NCI-H146 (cell line): ENCODE data around the gene SPRED2.

Source experiments
- DNase-seq: peaks from one replicate; lab custom pipeline; 2025; lab: John Stamatoyannopoulos, UW

Gene SPRED2

DNA sequence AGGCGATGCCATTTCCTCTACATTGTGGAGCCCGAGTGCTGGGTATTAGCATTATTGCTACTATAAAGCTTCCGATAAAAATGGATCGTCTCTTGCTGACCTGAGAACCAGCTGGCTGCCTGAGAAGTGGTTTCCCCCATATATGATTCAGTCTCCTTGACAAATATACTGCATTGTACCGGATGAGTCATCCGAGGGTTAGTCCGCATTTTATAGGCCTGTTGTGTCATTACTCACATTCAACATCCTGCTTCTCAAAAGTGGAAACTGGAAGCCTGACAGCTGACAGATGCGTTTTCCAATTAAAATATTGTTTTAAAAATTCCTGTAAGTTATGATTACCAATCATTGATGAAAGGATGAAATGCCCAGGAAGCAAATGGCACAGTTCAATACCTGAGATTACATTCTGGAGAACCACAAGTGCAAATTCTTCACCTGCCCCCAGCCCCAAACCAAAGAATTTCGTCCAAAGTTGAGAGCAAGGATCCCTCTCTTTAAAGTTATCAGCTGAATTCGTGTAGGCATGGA, 65.7 kb downstream of the SPRED2 start:
- DNase-seq: peak; percentile 36

DNA sequence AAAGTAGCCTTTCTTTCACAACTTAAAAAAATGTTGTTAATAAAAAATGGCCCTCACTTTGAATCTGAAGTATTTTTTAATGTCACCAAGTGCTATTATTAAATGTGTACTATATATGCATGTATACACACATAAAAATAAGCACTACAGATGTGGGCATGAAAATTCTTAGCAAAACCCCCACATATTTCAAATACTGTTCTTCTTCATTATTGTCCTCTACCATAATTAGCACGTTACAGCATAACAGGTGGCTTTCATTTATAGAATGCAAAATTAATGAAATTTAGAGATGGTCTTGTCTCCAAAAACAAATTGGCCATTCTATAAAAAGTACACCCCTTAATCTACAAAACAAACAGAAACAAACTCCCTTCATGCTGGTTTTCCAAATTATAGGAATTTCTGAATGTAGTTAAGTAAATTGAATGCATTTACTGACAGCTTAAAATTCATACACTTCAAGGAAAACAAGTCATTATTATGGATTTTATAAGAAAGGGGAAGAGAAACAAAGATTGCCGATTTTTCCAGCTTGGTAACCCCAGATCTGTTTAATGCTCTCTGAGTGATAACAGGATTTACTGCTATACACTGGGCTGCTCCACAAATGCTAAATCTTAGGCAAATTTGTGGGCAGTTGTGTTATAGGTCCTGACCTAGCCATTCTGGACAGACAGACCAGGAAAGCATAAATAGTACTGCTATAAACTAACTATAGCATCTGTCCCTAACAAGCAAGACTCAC, 67.2 kb downstream of the SPRED2 start:
- no peak for DNase-seq

DNA sequence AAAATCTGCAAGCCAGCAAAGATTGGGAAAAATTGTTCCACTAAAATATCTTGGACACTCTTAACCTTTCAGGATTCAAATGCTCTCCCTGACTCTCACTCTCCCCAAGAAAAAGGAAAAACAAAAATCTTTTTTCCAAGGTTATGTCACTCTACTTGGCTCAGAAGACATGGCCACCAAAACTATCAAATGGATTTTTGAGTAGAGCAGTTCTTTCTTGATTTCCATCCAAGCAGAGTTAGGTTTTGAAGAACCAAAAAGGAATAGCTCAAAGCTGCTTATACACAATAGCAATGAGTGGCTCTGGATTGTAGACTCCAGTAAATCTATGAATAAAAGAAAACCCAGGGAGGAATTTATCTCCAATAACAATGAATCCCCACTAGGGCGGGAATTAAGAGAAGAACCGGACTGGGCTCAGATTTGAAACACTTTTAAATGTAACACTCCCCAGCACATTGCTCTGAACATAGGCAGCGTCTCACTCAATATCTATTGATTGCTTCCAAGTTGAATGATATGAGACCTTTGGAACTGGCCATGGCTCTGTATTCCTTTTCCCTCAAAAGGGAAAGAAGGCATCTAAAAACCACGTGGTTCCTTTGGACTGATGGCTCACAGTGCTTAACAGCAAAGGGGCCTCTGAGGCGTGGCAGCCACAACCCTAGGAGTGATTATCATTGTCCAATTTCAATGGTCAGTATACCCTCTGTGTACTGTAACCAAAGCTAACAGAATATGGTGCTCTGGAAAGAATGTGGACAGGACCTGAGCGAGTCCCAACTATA, 68.3 kb downstream of the SPRED2 start:
- no peak for DNase-seq

DNA sequence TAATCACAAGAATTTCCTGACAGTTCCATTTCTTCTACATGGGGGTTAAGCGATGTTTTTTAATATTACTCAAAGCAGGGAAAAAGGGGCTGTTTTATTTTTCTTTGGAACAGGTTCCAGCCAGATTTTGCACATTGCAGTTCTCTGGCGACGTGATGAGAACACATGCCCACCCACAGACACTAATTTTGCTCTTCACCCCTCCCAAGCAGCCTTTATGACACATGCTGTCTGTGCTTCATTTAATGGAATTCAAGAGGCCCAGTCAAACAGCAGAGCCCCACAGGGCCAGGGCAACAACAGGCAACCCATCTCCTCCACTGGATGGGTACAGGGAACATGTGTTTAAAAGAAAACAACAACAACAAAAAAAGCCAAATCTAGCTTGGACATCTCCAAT, 70.8 kb downstream of the SPRED2 start:
- DNase-seq: no peak

DNA sequence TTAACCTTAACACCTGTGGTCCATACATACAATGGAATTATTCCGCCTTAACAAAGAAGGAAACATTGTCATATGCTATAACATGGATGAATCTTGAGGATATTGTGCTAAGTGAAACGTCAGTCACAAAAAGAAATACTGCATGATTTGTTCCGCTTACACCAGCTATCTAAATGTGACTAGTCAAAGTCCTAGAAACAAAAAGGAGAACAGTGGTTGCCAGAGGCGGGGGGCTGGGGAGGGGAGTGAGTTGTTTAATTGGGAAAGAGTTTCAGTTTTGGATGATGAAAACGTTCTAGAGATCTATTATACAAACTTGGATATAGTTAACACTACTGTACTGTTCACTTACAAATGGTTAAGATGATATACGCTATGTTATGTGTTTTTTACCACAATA, 72.0 kb downstream of the SPRED2 start:
- no peak for DNase-seq

DNA sequence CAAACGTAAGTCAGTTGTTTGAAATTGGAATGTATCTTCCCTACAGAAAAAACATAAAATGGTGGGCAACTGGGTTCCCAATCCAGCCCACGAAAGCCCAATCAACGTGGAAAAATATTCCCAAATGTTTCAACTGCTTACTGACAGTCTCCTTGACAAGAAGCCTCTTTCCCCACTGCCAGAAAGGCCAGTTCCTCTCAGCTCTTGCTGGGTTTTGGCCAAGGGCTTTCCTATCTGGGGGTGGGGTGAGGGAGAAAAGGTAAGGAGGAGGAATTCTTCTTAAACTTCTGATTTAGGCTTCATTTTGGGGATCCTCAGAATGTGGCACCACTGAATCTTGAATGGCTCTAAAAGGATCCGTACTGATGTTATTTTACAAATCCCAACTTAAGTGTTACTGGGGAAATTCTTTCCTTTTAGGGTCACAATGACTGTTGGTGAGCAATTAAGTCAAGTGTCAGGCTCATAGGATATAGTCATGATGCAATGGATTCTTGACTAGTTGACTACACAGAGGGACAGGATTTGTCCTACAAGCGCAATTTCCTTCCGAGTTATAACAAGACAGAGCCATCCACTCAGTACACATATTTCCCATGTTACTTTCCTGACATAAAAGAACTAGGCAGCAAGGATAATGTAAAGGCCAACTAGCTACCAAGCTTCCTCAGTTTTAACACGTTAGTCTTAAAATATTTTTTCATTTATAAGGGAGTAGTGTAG, 73.6 kb downstream of the SPRED2 start:
- DNase-seq: no peak

DNA sequence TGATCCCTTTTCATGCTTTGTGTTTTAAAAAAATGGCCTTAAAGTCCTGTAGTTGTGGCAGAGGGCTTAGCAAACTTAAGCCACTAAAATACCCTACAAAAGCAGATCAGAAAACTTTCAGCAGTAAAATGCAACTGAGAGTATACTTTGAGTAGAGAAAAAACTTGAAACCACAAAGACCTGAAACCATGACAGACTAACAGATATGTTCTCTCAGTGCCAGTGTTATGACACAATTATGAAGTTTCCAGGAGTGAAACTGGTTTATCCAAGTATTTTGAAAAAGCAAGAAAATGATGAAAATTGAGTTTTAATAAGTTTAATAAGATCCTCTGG, 74.5 kb downstream of the SPRED2 start:
- DNase-seq: no peak

DNA sequence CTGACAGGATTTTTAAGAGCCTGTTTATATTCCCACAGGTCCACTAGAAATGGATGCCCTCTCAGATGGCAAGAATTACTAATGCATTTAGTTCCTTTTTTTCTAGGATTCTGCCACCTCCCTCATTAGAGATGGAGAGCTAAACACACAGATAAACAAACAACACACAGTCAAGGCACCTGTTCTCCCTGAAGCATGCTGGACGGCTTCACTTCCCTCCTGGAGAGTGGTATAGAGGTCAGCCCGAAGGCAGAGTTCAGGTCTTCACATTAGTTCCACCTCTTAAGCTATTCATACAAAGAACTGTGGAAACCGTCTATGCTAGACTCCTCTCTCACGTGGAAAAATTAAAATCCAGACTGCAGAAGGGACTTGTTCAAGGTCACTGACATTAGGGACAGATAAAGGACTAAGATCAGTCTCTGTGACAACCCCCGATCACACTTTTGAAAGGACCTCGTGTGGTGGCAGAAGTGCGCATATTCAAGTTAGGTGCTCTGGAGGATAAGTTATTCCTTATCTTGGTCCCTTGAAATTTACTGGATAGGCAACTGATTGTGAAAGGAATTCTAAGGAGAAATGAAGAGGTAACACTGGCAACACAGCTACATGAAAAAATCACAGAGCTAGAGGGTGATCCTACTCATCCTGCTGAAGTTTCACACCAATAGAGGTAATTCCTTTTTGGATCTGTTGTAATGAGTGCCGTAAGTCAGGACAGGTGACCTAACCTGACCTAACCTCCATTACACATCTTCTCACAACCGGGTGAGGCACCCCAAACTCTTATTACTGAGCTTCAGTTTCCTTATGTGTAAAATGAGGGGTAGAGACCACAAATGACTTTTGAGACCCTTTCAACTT, 75.1 kb downstream of the SPRED2 start:
- no peak for DNase-seq

DNA sequence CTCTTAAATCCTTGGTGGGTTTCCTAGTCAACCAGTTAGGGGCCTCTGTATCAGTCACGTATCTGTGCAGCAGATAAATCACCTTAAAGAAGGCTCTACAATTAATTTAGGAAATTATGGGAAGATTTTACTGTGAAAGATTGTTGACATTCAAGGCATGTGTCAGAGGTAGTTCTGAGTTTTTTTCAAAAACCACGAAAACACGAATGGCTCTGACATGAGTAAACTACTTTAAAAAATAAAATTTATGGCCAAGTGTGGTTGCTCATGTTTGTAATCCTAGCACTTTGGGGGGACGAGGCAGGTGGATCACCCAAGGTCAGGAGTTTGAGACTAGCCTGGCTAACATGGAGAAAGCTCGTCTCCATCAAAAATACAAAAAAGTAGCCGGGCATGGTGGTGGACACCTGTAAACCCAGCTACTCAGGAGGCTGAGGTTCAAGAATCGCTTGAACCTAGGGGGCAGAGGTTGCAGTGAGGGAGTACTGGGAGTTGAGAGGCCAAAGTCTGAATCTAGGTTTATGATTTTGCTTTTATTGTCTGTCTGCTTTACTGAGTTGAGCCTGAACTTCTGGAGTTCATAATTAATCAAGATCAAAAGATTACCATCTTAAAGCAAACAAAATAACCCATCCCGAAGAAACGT, 77.1 kb downstream of the SPRED2 start:
- DNase-seq: no peak

DNA sequence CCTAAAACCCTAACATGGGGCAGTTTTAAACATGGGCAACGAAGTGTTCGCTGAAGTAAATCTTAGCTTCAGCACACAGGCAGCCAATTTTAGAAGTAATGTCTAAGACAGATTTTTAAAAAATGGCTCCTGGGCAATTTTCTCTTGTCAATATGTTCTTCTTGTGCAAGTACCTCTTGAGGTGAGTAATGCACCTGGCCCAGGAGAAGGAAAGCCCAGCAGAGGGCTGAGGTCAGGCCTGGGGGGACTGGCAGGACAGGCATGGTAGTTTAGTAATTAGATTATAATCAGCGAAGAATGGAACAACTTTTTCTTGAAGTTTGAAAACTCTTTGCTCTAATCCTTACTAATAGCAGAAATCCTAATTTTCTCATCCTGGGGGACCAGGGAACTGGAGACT, 77.6 kb downstream of the SPRED2 start:
- DNase-seq: no peak

DNA sequence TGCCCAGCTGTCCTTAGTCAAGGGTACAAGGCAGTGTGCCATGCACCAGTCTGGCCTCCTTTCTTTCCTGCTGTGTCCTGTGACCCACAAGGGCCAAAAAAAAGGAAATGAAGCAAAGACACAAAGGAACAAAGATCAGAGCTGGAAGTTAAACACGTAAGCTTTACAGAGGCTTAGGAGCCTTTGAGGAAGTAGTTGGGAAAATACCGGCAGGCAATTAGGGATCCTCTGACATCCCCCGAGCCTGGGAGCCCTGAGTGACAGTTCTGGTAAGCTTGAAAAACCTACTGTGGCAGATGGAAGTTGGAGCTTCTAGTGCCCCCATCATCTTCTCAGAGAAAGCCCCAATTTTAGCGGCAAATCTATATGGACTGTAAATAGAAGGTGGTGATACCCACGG, 78.5 kb downstream of the SPRED2 start:
- no peak for DNase-seq

DNA sequence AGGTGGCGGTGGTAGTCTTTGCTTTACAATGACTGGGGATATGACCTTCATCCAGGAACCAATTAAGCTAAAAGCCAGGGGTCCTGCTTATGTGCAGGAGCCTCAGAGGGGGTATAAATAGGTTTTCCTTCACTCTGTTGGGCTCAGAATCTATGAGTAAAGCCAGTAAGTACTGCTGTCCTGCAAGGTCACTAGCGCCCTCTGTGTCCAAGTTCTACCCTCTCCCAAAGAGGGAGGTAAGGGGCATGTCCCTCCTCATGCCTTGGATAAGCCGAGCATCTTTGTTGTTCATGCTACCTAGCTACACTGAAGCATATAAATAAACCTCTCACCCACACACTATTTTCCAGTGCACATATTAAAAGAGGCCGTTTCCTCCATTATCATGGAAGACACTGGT, 79.4 kb downstream of the SPRED2 start:
- DNase-seq: no peak

DNA sequence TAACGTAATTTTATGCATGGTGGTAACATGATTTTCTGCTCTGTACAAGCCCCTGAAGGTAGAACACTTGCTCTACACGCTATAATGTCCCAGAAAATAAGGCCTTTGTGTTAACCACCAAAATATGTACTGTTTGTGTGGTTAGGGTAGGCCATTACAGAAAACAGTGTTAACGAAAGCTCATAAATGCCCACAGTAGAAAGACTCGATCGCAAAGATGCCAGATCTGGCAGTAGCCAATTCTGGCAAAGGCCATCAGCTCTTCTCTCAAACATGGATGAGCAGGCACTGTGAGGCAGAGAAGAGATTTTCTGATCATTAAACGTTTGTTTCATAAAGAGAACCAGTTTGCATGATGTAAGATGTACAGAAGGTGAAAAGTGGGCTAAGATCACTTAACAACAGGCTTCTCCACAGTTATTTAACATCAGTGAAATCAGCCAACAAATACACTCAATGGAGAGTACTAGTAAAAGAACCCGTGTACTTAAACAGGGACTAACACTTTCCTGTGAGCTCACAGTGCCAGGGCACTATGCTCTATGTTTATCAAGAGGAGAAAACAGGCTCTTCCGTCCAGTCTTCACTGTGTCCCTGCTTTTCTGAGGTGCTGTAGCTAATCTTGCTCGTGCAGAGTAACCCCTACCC, 80.3 kb downstream of the SPRED2 start:
- no peak for DNase-seq

DNA sequence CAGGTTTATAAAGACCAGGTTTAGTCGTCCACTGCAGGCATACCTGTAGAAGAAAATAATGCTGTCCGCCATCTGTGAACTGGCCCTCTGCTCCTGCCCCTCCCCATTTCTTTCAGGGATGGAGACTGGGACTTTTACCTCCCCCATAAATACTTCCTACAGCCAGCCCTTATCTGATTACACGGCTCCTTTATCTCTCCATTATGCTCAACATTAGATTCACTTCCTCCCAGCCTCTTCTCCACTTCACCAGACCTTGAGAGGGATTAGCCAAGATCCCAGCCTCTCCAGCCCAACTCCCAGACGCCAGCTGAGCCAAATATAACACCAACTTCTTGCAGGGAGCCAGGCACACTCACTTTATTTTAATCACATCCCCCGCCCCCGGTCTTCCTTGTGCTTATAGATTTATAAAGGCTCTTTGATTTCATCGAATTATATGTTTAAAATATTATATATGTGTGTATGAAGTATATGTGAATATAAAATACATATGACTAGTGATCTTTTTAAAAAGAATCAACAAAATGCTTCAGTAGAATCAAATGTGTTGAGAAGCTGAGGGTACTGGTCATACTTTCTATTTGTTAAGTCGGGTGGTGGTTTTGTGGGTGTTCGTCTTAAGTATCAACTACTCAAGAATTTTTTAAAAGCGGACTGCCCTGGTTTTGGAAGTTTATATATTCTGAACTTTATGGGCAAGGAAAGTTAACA, 81.0 kb downstream of the SPRED2 start:
- no peak for DNase-seq

DNA sequence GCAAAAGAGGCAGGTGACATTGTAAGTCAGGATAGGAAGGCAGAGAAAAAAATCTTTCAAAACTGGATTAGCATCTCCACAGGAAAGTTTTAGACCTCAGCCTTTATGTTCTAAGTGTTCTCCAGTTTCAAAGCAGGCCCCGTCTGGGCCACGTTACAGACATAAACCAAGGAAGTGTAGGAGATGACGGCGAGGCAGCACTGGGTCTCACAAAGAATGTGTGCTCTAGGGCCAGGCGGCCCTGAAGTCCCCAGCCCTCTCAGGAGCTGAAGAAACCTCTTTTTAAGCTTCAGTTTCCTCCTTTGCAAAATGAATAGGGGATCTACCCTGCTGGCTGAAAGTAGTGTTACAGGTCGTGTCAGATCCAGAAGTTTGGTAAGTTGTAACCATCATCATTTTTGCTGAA, 81.7 kb downstream of the SPRED2 start:
- no peak for DNase-seq

DNA sequence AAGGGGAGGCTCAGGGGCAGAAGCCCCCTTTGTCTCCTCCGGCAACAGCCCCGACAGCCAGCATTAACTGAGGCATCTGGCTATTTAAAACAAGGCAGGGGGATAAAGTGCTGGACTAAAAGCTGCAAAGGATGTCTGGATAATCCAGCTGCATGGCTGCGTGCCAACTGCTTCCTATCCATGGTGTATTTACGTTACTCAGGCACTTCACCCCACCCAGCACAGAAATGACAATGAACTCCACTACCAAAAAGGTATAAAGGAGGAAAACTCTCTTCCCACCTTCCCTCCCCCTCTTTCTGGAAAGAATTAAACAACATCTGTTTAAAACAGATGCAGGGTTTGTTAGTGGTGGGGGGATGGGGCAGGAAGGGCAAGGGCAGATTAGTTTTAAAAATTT, 82.5 kb downstream of the SPRED2 start:
- DNase-seq: peak; percentile 62

DNA sequence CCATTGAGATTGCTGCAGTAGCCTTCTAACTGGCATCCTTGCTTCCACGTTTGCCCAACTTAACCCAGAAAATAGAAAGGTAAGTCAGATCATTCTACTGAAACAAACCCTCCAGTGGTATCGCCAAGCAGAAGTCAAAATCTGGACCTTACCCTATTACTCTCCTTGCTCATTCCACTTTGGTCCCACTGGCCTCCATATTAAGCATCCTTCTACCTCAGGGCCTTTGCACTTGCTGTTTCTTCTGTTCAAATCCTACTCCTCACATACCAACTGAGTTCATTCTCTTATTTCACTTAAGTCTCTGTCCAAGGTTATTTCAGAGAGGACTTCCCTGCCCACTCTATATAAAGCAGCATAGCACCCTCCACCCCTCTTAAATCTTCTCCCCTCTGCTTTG, 84.5 kb downstream of the SPRED2 start:
- DNase-seq: no peak

DNA sequence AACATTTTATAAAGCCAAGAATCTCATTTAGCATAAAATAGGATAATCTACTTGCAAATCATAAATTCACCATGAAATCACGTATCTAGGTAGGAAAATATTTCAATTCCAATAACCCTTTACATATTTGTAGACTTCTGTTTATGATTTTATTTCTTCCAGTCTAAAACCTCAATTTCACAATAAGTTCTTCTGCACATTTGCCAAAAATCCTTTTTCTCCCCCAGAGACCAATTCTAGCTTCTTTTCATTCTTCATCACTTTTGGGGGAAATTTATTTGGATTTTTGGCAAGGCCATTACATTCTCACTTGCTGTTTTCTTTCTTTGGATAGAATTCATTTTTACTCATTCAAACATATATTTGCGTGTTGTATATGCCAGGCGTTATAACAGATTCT, 86.8 kb downstream of the SPRED2 start:
- DNase-seq: no peak

DNA sequence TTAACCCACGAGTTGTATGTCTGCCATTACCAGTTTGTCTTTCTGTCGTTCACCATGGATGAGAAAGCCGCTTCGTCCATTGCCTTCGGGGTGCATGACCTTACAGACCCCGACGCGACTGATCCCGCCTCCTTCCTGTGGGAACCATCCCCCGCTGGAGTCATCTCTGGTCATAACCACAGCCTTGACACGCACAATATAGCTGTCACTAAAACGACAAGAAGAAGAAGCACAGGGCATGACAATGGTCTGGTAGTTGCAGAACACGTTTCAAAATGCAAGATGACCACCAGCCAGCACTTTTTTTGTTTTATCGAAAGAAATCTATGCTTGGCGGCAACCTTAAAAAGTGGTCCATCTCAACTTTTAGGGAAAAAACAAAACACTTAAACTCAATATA, 87.7 kb downstream of the SPRED2 start:
- DNase-seq: no peak

DNA sequence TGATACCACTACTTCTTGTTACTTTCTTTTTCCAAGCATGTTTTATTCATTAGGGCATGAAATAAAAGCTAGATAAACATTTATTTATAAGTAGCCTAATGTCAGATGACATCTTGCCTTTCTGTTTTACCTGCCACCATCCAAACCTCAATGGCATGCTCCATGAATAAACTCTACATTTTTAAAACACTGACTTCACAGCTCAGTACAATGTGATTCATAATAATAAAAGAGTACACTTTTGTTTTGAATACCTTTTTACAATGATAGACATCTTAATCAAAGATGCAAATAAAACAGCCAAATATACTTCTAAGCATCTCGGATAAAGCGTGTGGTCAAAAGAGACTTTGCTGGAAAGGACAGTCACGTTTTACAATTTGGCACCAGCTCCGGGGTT, 88.2 kb downstream of the SPRED2 start:
- no peak for DNase-seq
